ENCODE data around the gene SLC6A11. TPM values are rescaled to one million over a fixed set of nuclear protein-coding genes. Genes with fewer than 3 reads are reported as not detected.

SLC6A11 gene
- total RNA-seq, 2 experiments from 2014 or later: not detected

DNA sequence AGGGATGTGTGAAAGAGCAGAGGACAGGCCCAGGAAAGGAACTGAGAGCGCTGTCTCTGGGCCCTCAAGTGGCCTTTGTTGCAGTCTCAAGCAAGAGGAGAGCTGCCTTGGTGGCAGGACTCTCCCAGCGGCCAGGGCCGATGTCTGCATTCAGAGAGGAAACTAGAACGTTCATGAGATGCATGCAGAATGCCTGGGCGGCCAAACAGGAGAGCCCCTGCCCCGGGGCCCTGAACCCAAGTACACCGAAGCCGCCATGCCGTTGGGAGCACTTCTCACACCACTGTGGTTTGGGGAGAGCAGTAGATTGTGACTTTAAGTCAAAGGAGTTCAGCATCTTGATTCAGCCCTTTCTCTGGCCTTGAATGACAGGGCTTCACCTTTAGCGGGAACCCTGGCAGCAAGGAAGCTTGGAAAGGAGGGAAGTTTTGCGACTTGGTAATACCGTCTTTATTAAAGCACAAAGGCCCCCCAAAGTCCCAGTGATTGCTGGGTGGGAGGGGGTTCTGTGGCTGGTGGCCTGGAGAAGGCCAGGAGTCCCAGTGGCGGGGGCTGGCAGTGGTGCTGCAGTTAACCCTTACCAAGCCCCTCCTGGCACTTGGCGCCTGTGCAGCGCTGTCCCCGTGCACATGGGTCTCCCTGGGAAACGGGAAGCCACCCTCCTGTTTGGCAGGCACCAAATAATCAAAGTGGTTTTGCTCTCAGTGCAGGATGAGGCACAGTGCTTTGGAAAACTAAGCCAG is 36.2 kb downstream of the SLC6A11 start:
- no peaks in the 10 kb centered on the region for H3K9me3 ChIP-seq (ENCODE audit: low read length)
- no peak for TF ChIP-seq EZH2phosphoT487 (IDR thresholded peaks at IDR 0.05; ENCODE audit: borderline replicate concordance, low read depth, low read length)
- TF ChIP-seq, protein P1, sequence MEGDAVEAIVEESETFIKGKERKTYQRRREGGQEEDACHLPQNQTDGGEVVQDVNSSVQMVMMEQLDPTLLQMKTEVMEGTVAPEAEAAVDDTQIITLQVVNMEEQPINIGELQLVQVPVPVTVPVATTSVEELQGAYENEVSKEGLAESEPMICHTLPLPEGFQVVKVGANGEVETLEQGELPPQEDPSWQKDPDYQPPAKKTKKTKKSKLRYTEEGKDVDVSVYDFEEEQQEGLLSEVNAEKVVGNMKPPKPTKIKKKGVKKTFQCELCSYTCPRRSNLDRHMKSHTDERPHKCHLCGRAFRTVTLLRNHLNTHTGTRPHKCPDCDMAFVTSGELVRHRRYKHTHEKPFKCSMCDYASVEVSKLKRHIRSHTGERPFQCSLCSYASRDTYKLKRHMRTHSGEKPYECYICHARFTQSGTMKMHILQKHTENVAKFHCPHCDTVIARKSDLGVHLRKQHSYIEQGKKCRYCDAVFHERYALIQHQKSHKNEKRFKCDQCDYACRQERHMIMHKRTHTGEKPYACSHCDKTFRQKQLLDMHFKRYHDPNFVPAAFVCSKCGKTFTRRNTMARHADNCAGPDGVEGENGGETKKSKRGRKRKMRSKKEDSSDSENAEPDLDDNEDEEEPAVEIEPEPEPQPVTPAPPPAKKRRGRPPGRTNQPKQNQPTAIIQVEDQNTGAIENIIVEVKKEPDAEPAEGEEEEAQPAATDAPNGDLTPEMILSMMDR (conservative IDR thresholded peaks at IDR 0.05; ENCODE audit: low read length): no peak
- no peak overlapping the region for H2AFZ ChIP-seq (ENCODE audit: low read length)
- no peaks in the 10 kb centered on the region for H4K20me1 ChIP-seq (ENCODE audit: insufficient read depth, low read length)
- BruUV-seq (replicated peaks): no TSS peak
- no peaks in the 10 kb centered on the region for H3K79me2 ChIP-seq (ENCODE audit: insufficient read depth, low read depth, low read length)
- H3K4me3 ChIP-seq (ENCODE audit: low read depth, low read length, poor library complexity, severe bottlenecking): no peak overlapping the region
- no peak overlapping the region for H3K4me2 ChIP-seq (ENCODE audit: low read length)
- no peak for DNase-seq (ENCODE audit: low spot score)
- H3K9me2 ChIP-seq (ENCODE audit: insufficient read depth, low read length): no peaks in the 10 kb centered on the region
- CTCF ChIA-PET (ENCODE audit: unreplicated experiment): interaction anchor here (0.6 kb wide), 1 partner anchor 16 kb away, joined by 3 read pairs; no protein-coding TSS in a partner anchor
- POLR2A ChIA-PET: no interaction called here
- intact Hi-C loops (cut with micrococcal nuclease; ENCODE audit: unreplicated experiment): no loop called here
- no peak overlapping the region for H3K27ac ChIP-seq (ENCODE audit: low read depth, low read length, poor library complexity, severe bottlenecking)
- no peaks in the 10 kb centered on the region for H3K4me1 ChIP-seq (ENCODE audit: insufficient read depth, low read length, poor library complexity, severe bottlenecking)
- no peaks in the 10 kb centered on the region for H3K36me3 ChIP-seq (ENCODE audit: insufficient read depth, low read length)

DNA sequence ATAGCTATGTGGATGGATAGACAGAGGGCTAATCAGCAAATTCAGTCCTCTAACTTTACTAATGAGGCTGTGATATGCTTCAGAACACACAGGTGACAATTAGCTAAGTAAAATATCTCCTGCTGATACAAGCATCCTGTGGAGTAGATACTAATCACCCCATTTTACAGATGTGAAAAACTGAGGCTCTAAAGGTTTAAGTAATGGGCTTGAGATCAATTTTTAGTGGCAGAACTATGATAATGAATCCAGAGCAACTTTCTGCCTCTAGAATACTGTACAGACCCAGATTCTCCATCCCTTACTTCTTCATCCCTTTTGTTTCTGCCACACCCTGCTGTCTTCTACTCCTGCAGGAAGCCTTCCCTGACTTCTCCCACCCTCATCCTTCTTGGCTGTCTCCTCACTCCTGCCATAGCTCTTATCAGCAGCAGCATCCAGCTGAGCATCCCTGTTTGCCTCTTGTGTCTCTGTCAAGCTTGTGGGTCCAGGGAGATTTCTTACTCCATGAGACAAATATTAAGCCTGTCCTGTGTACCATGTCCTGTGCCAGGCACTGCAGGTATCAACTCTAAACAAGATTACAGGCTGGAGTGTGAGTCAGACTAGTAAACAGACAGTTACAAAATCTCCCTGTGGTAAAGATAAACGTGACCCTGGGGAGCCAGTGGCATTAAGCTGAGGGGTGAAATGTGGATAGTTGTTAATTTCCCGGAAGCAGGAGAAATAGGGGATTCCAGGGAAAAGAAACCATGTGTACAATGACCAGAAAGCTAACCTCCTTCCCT is 39.2 kb downstream of the SLC6A11 start:
- Histone ChIP-seq H3K4me2 (ENCODE audit: low read length) (no peak overlapping the region), H3K9me2 (ENCODE audit: insufficient read depth, low read length) (no peaks in the 10 kb centered on the region), H4K20me1 (ENCODE audit: insufficient read depth, low read length) (no peaks in the 10 kb centered on the region), H3K79me2 (ENCODE audit: insufficient read depth, low read depth, low read length) (no peaks in the 10 kb centered on the region), H3K9me3 (ENCODE audit: low read length) (no peaks in the 10 kb centered on the region), H2AFZ (ENCODE audit: low read length) (no peak overlapping the region), H3K4me3 (ENCODE audit: low read depth, low read length, poor library complexity, severe bottlenecking) (no peak overlapping the region), H3K27ac (ENCODE audit: low read depth, low read length, poor library complexity, severe bottlenecking) (no peak overlapping the region), H3K4me1 (ENCODE audit: insufficient read depth, low read length, poor library complexity, severe bottlenecking) (no peaks in the 10 kb centered on the region), H3K36me3 (ENCODE audit: insufficient read depth, low read length) (no peaks in the 10 kb centered on the region)
- CTCF ChIA-PET (ENCODE audit: unreplicated experiment): no interaction called here
- intact Hi-C loops (cut with micrococcal nuclease; ENCODE audit: unreplicated experiment): no loop called here
- TF ChIP-seq, protein P1 (conservative IDR thresholded peaks at IDR 0.05; ENCODE audit: low read length): no peak
- TF ChIP-seq EZH2phosphoT487 (IDR thresholded peaks at IDR 0.05; ENCODE audit: borderline replicate concordance, low read depth, low read length): no peak
- no TSS peak for BruUV-seq (replicated peaks)
- POLR2A ChIA-PET: no interaction called here
- DNase-seq (ENCODE audit: low spot score): no peak

Measured in OCI-LY7 (cell line).